Trophoblast cell (in vitro differentiated cells and primary cell): ENCODE results near the gene ITFG1.

Experiments
- DNase-seq, 2 donors: peaks; one replicate each; pipeline ENCODE4 v3.0.0-alpha.2; 2016
- H2AFZ ChIP-seq: 2 replicates; pipeline ENCODE4 v1.6.1; 2013; ENCODE audit warnings: low read length, moderate library complexity, mild to moderate bottlenecking; ENCODE audit not compliant: insufficient read depth, poor library complexity
- H2AK5ac ChIP-seq: 2 replicates; pipeline ENCODE4 v1.6.1; 2013; ENCODE audit warnings: mild to moderate bottlenecking, low read length
- H2BK120ac ChIP-seq: 2 replicates; pipeline ENCODE4 v1.6.1; 2013; ENCODE audit warnings: low read length, mild to moderate bottlenecking, moderate library complexity; ENCODE audit not compliant: insufficient read depth, poor library complexity
- H2BK12ac ChIP-seq: 2 replicates; pipeline ENCODE4 v1.6.1; 2013; ENCODE audit warnings: mild to moderate bottlenecking, low read length, moderate library complexity
- H2BK5ac ChIP-seq: 2 replicates; pipeline ENCODE4 v1.6.1; 2013; ENCODE audit warnings: low read length, low read depth, moderate library complexity, mild to moderate bottlenecking; ENCODE audit not compliant: poor library complexity
- H3K14ac ChIP-seq: 2 replicates; pipeline ENCODE4 v1.6.1; 2013; ENCODE audit warnings: mild to moderate bottlenecking, low read length
- H3K18ac ChIP-seq: 2 replicates; pipeline ENCODE4 v1.6.1; 2013; ENCODE audit warnings: mild to moderate bottlenecking, low read length
- H3K23ac ChIP-seq: 2 replicates; pipeline ENCODE4 v1.6.1; 2013; ENCODE audit warnings: low read length
- H3K27ac ChIP-seq: 2 replicates; pipeline ENCODE4 v1.5.1; 2013; ENCODE audit warnings: low read depth, mild to moderate bottlenecking, inconsistent platforms, low read length, moderate library complexity
- H3K27me3 ChIP-seq: 2 replicates; pipeline ENCODE4 v1.6.1; 2013; ENCODE audit warnings: inconsistent platforms, mild to moderate bottlenecking, low read length, moderate library complexity; ENCODE audit not compliant: insufficient read depth
- H3K36me3 ChIP-seq, 2 experiments: 1 replicate in 1 of 2; 2 replicates in 1 of 2; pipeline ENCODE4 v1.6.1; 2013; ENCODE audit warnings: low read length in 2 of 2, mild to moderate bottlenecking in 2 of 2, moderate library complexity in 1 of 2; ENCODE audit not compliant: insufficient read depth in 2 of 2, control insufficient read depth in 1 of 2
- H3K4ac ChIP-seq: 2 replicates; pipeline ENCODE4 v1.6.1; 2013; ENCODE audit warnings: low read depth, mild to moderate bottlenecking, low read length, moderate library complexity
- H3K4me1 ChIP-seq, 2 experiments: 1 replicate in 1 of 2; 2 replicates in 1 of 2; pipeline ENCODE4 v1.6.1; 2013; ENCODE audit warnings: low read length in 2 of 2, mild to moderate bottlenecking in 2 of 2, moderate library complexity in 1 of 2; ENCODE audit not compliant: insufficient read depth in 2 of 2, control insufficient read depth in 1 of 2
- H3K4me2 ChIP-seq: 2 replicates; pipeline ENCODE4 v1.6.1; 2013; ENCODE audit warnings: inconsistent platforms, mild to moderate bottlenecking, low read length, moderate library complexity
- H3K4me3 ChIP-seq: 2 replicates; pipeline ENCODE4 v1.5.1; 2013; ENCODE audit warnings: mild to moderate bottlenecking, low read depth, low read length, inconsistent platforms
- H3K79me1 ChIP-seq: one replicate; pipeline ENCODE4 v1.6.1; 2013; ENCODE audit warnings: low read length
- H3K79me2 ChIP-seq: 2 replicates; pipeline ENCODE4 v1.6.1; 2013; ENCODE audit warnings: low read length, mild to moderate bottlenecking; ENCODE audit not compliant: control insufficient read depth, insufficient read depth, poor library complexity
- H3K9ac ChIP-seq: 2 replicates; pipeline ENCODE4 v1.6.1; 2013; ENCODE audit warnings: mild to moderate bottlenecking, low read length
- H3K9me3 ChIP-seq: 2 replicates; pipeline ENCODE4 v1.6.1; 2013; ENCODE audit warnings: low read depth, mild to moderate bottlenecking, control low read depth, inconsistent platforms, low read length; ENCODE audit not compliant: insufficient read depth
- H4K12ac ChIP-seq: 2 replicates; pipeline ENCODE4 v1.6.1; 2013; ENCODE audit warnings: low read depth, mild to moderate bottlenecking, low read length, moderate library complexity
- H4K8ac ChIP-seq: 2 replicates; pipeline ENCODE4 v1.6.1; 2013; ENCODE audit warnings: low read depth, mild to moderate bottlenecking, low read length, moderate library complexity
- H4K91ac ChIP-seq: one replicate; pipeline ENCODE4 v1.6.1; 2013; ENCODE audit warnings: low read depth, mild to moderate bottlenecking, low read length, moderate library complexity
- WGBS: extraction: QIAGEN DNeasy Blood & Tissue Kit; methylation state at CpG from one replicate; pipeline ENCODE4 v1.1.7; 2013; ENCODE audit warnings: missing lambda C conversion rate; ENCODE audit not compliant: insufficient read length, insufficient coverage; ENCODE audit errors: extremely low coverage; 5-methylcytosine and 5-hydroxymethylcytosine counted together

Gene ITFG1

GRCh38 chr16:47503936-47504335, 43.1 kb upstream of the ITFG1 start:
- WGBS = no CpG with 5 or more reads among the region's 1 CpG
- H3K27me3 ChIP-seq = no peaks in the 10 kb centered on the region
- no peak overlapping the region for H3K4me2 ChIP-seq
- peaks cover 13 to 20% of the 10 kb centered on the region in 2 experiments for H3K36me3 ChIP-seq
- no peak overlapping the region for H2BK12ac ChIP-seq
- no peak overlapping the region for H2BK120ac ChIP-seq
- no peak overlapping the region for H2AFZ ChIP-seq
- no peaks in the 10 kb centered on the region for H3K79me1 ChIP-seq
- H3K18ac ChIP-seq = no peak overlapping the region
- no peak overlapping the region for H4K8ac ChIP-seq
- H3K14ac ChIP-seq = no peak overlapping the region
- no peaks in the 10 kb centered on the region for H3K4me1 ChIP-seq
- no peak overlapping the region for H3K4me3 ChIP-seq
- H4K12ac ChIP-seq = no peak overlapping the region
- no peak overlapping the region for H2BK5ac ChIP-seq
- H2AK5ac ChIP-seq = no peak overlapping the region
- H3K9ac ChIP-seq = no peak overlapping the region
- no peaks in the 10 kb centered on the region for H3K79me2 ChIP-seq
- no peak for DNase-seq
- H4K91ac ChIP-seq = no peak overlapping the region
- H3K27ac ChIP-seq = no peak overlapping the region
- H3K9me3 ChIP-seq = no peaks in the 10 kb centered on the region
- no peak overlapping the region for H3K4ac ChIP-seq
- H3K23ac ChIP-seq = no peak overlapping the region

GRCh38 chr16:47499700-47500264, 38.9 kb upstream of the ITFG1 start:
- peaks cover 8 to 16% of the 10 kb centered on the region in 2 experiments for H3K36me3 ChIP-seq
- no peak overlapping the region for H2BK120ac ChIP-seq
- H3K23ac ChIP-seq = no peak overlapping the region
- no peak overlapping the region for H3K4ac ChIP-seq
- no peak overlapping the region for H2BK12ac ChIP-seq
- no peaks in the 10 kb centered on the region for H3K79me1 ChIP-seq
- H3K4me3 ChIP-seq = no peak overlapping the region
- H3K27ac ChIP-seq = no peak overlapping the region
- no peaks in the 10 kb centered on the region for H3K4me1 ChIP-seq
- no peaks in the 10 kb centered on the region for H3K79me2 ChIP-seq
- WGBS = no CpG with 5 or more reads among the region's 9 CpGs
- H2BK5ac ChIP-seq = no peak overlapping the region
- H3K9ac ChIP-seq = no peak overlapping the region
- H3K18ac ChIP-seq = no peak overlapping the region
- H3K4me2 ChIP-seq = no peak overlapping the region
- H4K8ac ChIP-seq = no peak overlapping the region
- no peak overlapping the region for H4K91ac ChIP-seq
- H3K27me3 ChIP-seq = no peaks in the 10 kb centered on the region
- no peaks in the 10 kb centered on the region for H3K9me3 ChIP-seq
- H2AFZ ChIP-seq = no peak overlapping the region
- H3K14ac ChIP-seq = no peak overlapping the region
- no peak for DNase-seq
- no peak overlapping the region for H2AK5ac ChIP-seq
- H4K12ac ChIP-seq = no peak overlapping the region

GRCh38 chr16:47499080-47499699, 38.3 kb upstream of the ITFG1 start:
- Histone ChIP-seq H3K23ac (no peak overlapping the region), H3K4me2 (no peak overlapping the region), H3K18ac (no peak overlapping the region), H2BK5ac (no peak overlapping the region), H3K4me1 (no peaks in the 10 kb centered on the region), H3K36me3 (peaks cover 8 to 14% of the 10 kb centered on the region in 2 experiments), H3K9me3 (no peaks in the 10 kb centered on the region), H3K27ac (no peak overlapping the region), H4K91ac (no peak overlapping the region), H2BK12ac (no peak overlapping the region), H4K12ac (no peak overlapping the region), H2AK5ac (no peak overlapping the region), H4K8ac (no peak overlapping the region), H3K27me3 (no peaks in the 10 kb centered on the region), H2BK120ac (no peak overlapping the region), H3K4me3 (no peak overlapping the region), H3K79me1 (no peaks in the 10 kb centered on the region), H3K14ac (no peak overlapping the region), H3K79me2 (no peaks in the 10 kb centered on the region), H3K9ac (no peak overlapping the region), H2AFZ (no peak overlapping the region), H3K4ac (no peak overlapping the region)
- no CpG with 5 or more reads among the region's 2 CpGs for WGBS
- no peak for DNase-seq

GRCh38 chr16:47493381-47494337, 32.8 kb upstream of the ITFG1 start:
- H3K27ac ChIP-seq = no peak overlapping the region
- H2BK5ac ChIP-seq = no peak overlapping the region

More at GRCh38 chr16:47493381-47494337, 32.8 kb upstream of the ITFG1 start:
- no CpG with 5 or more reads among the region's 9 CpGs for WGBS
- no peak overlapping the region for H2AK5ac ChIP-seq
- H4K12ac ChIP-seq = no peak overlapping the region
- H4K91ac ChIP-seq = no peak overlapping the region
- no peak overlapping the region for H3K9ac ChIP-seq
- no peak for DNase-seq
- no peaks in the 10 kb centered on the region for H3K4me1 ChIP-seq
- H3K23ac ChIP-seq = no peak overlapping the region
- H2BK12ac ChIP-seq = no peak overlapping the region
- no peak overlapping the region for H2BK120ac ChIP-seq
- no peaks in the 10 kb centered on the region for H3K27me3 ChIP-seq
- no peaks in the 10 kb centered on the region for H3K79me1 ChIP-seq
- no peak overlapping the region for H4K8ac ChIP-seq
- H3K4ac ChIP-seq = no peak overlapping the region
- H3K14ac ChIP-seq = no peak overlapping the region
- no peak overlapping the region for H3K18ac ChIP-seq
- H3K9me3 ChIP-seq = no peaks in the 10 kb centered on the region
- peaks cover 3 to 5% of the 10 kb centered on the region in 2 experiments for H3K36me3 ChIP-seq
- no peak overlapping the region for H3K4me2 ChIP-seq
- H3K4me3 ChIP-seq = no peak overlapping the region
- H2AFZ ChIP-seq = no peak overlapping the region
- peaks cover 2% of the 10 kb centered on the region for H3K79me2 ChIP-seq
